ENCODE results near the gene MEIKIN. TPM values are rescaled to one million over a fixed set of nuclear protein-coding genes. Genes with fewer than 3 reads are reported as not detected.

MEIKIN gene
- polyA plus RNA-seq, 3 donors: 0.16 to 1.6 (median 1.6) TPM

DNA sequence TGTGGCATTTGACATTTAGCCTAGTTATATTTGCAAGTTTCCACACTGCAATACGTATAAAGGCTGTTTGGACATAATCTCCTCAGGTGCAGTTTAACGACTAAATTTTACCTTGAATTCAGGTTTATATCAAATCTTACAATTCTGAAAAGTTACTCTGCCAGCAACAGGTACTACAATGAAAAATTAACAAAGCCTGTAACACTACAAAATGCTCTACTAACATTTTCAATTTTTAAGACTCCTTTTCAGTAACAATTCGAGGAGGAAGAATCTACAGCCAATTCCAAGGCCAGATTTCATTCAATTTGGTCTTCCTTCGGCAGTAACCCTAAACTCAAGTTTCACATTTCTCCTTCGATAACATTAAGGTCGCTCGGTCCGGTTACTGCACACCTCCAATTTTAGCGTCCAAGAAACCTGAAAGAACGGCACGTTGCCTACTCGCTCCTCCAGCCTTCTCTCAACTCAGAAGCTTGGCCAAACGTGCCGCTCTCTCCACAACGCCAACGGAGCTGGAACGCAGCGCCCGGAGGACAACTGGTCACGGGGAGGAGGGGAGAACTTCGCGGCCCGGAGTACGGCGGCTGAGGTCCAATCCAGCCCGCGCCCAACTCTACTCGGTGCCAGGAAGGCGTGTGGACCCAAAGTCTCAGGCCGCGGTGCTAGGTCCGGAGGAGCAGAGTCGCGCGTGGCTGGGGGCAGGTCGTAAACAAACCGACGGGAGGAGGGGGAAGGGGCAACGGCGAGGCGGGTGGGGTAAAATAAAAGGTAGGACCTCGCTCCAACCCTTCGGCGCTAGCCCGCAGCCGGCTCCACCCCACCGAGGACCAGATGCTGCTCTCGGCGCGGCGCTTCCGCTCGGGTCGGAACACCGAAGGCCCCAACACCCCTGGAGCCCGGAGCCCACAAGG is 149.3 kb downstream of the MEIKIN start:
- Mint-ChIP-seq H3K4me3 (peak overlapping the region; percentile 94 to 97), H3K27me3 (ENCODE audit: low read depth in 3 of 3) (no peaks in the 10 kb centered on the region), H3K9me3 (peaks cover 0 to 2% (median 0%) of the 10 kb centered on the region in 7 donors), H3K4me1 (peaks cover 36% of the 10 kb centered on the region), H3K36me3 (peaks cover 5 to 16% of the 10 kb centered on the region in 2 donors), H3K27ac (peak overlapping the region; percentile 93 to 99 (median 98))
- Histone ChIP-seq H3K36me3 (replicated peaks in 1 of 2; ENCODE audit: control insufficient read depth in 1 of 2, insufficient read depth in 2 of 2, low read length in 2 of 2) (no peaks in the 10 kb centered on the region), H2AFZ (ENCODE audit: insufficient read depth, low read depth, low read length, poor library complexity, severe bottlenecking) (peak overlapping the region; percentile 69), H3K27ac (ENCODE audit: low read depth in 1 of 2, low read length in 2 of 2) (peak overlapping the region; percentile 92 to 97), H3K4me3 (replicated peaks in 1 of 3; ENCODE audit: low read depth in 2 of 3, low read length in 3 of 3) (peak overlapping the region; percentile 86 to 96 (median 87)), H4K20me1 (ENCODE audit: insufficient read depth, low read length) (peaks cover 43% of the 10 kb centered on the region), H3K79me2 (ENCODE audit: insufficient read depth, low read length) (peaks cover 64% of the 10 kb centered on the region), H3K4me1 (ENCODE audit: control insufficient read depth in 1 of 2, insufficient read depth in 2 of 2, low read length in 2 of 2) (peaks cover 18 to 44% of the 10 kb centered on the region in 2 donors), H3K4me2 (replicated peaks; ENCODE audit: extremely low read depth, low read length, poor library complexity, severe bottlenecking) (peak overlapping the region; percentile 81), H3K9me3 (replicated peaks in 1 of 2; ENCODE audit: control insufficient read depth in 1 of 2, insufficient read depth in 1 of 2, low read length in 2 of 2) (no peaks in the 10 kb centered on the region), H3K27me3 (ENCODE audit: control insufficient read depth in 2 of 2, insufficient read depth in 2 of 2, low read length in 2 of 2) (no peaks in the 10 kb centered on the region), H3K9ac (ENCODE audit: insufficient read depth, low read length, poor library complexity, severe bottlenecking) (peak overlapping the region; percentile 100)
- under 1% methylated on average over 48 of the region's 56 CpGs for WGBS (ENCODE audit: insufficient coverage)
- intact Hi-C loops (cut with micrococcal nuclease): loop anchor here in 1 of 2 donors (2.0 to 10.0 kb wide), 2 partner anchors 149 to 161 kb away; partner anchors contain the start of genes MEIKIN and RAPGEF6
- TF ChIP-seq, protein P1, sequence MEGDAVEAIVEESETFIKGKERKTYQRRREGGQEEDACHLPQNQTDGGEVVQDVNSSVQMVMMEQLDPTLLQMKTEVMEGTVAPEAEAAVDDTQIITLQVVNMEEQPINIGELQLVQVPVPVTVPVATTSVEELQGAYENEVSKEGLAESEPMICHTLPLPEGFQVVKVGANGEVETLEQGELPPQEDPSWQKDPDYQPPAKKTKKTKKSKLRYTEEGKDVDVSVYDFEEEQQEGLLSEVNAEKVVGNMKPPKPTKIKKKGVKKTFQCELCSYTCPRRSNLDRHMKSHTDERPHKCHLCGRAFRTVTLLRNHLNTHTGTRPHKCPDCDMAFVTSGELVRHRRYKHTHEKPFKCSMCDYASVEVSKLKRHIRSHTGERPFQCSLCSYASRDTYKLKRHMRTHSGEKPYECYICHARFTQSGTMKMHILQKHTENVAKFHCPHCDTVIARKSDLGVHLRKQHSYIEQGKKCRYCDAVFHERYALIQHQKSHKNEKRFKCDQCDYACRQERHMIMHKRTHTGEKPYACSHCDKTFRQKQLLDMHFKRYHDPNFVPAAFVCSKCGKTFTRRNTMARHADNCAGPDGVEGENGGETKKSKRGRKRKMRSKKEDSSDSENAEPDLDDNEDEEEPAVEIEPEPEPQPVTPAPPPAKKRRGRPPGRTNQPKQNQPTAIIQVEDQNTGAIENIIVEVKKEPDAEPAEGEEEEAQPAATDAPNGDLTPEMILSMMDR (IDR thresholded peaks at IDR 0.05): no peak
- peak; percentile 37 to 56 (median 50) for DNase-seq

DNA sequence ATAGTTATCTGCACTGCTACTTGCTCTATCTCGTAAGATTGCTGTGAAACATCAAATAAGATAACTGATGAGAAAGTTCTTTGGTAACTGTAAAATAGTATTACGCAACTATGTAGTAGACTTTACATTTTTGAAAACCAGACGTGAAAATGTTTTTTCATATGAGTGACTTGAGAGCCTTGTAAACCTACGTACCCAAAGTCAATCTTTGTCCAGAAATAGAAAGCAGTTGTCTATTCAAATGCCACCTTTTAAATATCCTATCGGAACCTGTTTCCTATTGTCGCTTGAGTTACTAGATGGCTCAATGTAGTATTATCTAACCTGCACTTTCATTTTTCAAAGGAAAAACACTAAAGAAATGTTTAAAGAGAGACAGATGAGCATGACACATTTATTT is 150.2 kb downstream of the MEIKIN start:
- peak overlapping the region; percentile 94 to 97 for H3K4me3 Mint-ChIP-seq
- peaks cover 18 to 44% of the 10 kb centered on the region in 2 donors for H3K4me1 ChIP-seq (ENCODE audit: control insufficient read depth in 1 of 2, insufficient read depth in 2 of 2, low read length in 2 of 2)
- TF ChIP-seq, protein P1 (IDR thresholded peaks at IDR 0.05): no peak
- peaks cover 0 to 2% (median 0%) of the 10 kb centered on the region in 7 donors for H3K9me3 Mint-ChIP-seq
- H3K27me3 ChIP-seq (ENCODE audit: control insufficient read depth in 2 of 2, insufficient read depth in 2 of 2, low read length in 2 of 2): no peaks in the 10 kb centered on the region
- peaks cover 5 to 16% of the 10 kb centered on the region in 2 donors for H3K36me3 Mint-ChIP-seq
- H3K36me3 ChIP-seq (replicated peaks in 1 of 2; ENCODE audit: control insufficient read depth in 1 of 2, insufficient read depth in 2 of 2, low read length in 2 of 2): no peaks in the 10 kb centered on the region
- peaks cover 52% of the 10 kb centered on the region for H4K20me1 ChIP-seq (ENCODE audit: insufficient read depth, low read length)
- peak overlapping the region; percentile 100 for H3K9ac ChIP-seq (ENCODE audit: insufficient read depth, low read length, poor library complexity, severe bottlenecking)
- peaks cover 73% of the 10 kb centered on the region for H3K79me2 ChIP-seq (ENCODE audit: insufficient read depth, low read length)
- no peak overlapping the region for H2AFZ ChIP-seq (ENCODE audit: insufficient read depth, low read depth, low read length, poor library complexity, severe bottlenecking)
- H3K27ac Mint-ChIP-seq: peak overlapping the region; percentile 88 to 99 (median 90)
- H3K4me2 ChIP-seq (replicated peaks; ENCODE audit: extremely low read depth, low read length, poor library complexity, severe bottlenecking): peak overlapping the region; percentile 81
- peak overlapping the region in 1 of 2 donors; percentile 97 for H3K27ac ChIP-seq (ENCODE audit: low read depth in 1 of 2, low read length in 2 of 2)
- intact Hi-C loops (cut with micrococcal nuclease): loop anchor here in 1 of 2 donors (10.0 kb wide), 1 partner anchor 150 kb away; the partner anchor contains the start of gene MEIKIN
- peak in 2 of 3 donors; percentile 13 to 50 for DNase-seq
- H3K4me1 Mint-ChIP-seq: peaks cover 44% of the 10 kb centered on the region
- peak overlapping the region; percentile 86 to 96 (median 87) for H3K4me3 ChIP-seq (replicated peaks in 1 of 3; ENCODE audit: low read depth in 2 of 3, low read length in 3 of 3)
- H3K9me3 ChIP-seq (replicated peaks in 1 of 2; ENCODE audit: control insufficient read depth in 1 of 2, insufficient read depth in 1 of 2, low read length in 2 of 2): no peaks in the 10 kb centered on the region
- no CpG with 5 or more reads among the region's 6 CpGs for WGBS (ENCODE audit: insufficient coverage)
- no peaks in the 10 kb centered on the region for H3K27me3 Mint-ChIP-seq (ENCODE audit: low read depth in 3 of 3)
